Cerebellar nuclear complex (tissue), 1 donor: Measurements from ENCODE around the gene FAM83E.

Experiments
- DNase-seq, 2 experiments: peaks; one replicate each; lab custom pipeline; 2025; lab: John Stamatoyannopoulos, UW

FAM83E gene

GRCh38 chr19:48628486-48629296, 13.8 kb upstream of the FAM83E start:
- DNase-seq, result no peak

- DNase-seq, result no peak
These were observed 13.0 kb upstream of the FAM83E start for GRCh38 chr19:48627865-48628314.

GRCh38 chr19:48627201-48627864, 12.5 kb upstream of the FAM83E start:
- no peak for DNase-seq

- DNase-seq, result no peak
These were observed 11.0 kb upstream of the FAM83E start for GRCh38 chr19:48625891-48626327.

GRCh38 chr19:48624791-48625723, 10.2 kb upstream of the FAM83E start:
- no peak for DNase-seq

GRCh38 chr19:48624067-48624594, 9.3 kb upstream of the FAM83E start:
- peak; percentile 79 to 94 for DNase-seq

- DNase-seq, result no peak
These were observed 8.7 kb upstream of the FAM83E start for GRCh38 chr19:48623556-48624066.

- DNase-seq, result no peak
These were observed 5.1 kb upstream of the FAM83E start for GRCh38 chr19:48619692-48620585.

- peak; percentile 92 to 98 for DNase-seq
These were observed 4.2 kb upstream of the FAM83E start, which contains the start of the genes RPL18 and SPHK2 for GRCh38 chr19:48618916-48619691. RPL18 (minus strand) TSS chr19:48619178; CDS start chr19:48619143, 35 bp downstream. SPHK2 (plus strand) TSS chr19:48619506; CDS start chr19:48620515, 1,009 bp downstream.

GRCh38 chr19:48618278-48618915, 3.5 kb upstream of the FAM83E start:
- no peak for DNase-seq

- DNase-seq, result no peak
These were observed 2.5 kb upstream of the FAM83E start for GRCh38 chr19:48617146-48617937.

- no peak for DNase-seq
These were observed 1.7 kb upstream of the FAM83E start for GRCh38 chr19:48616491-48617056.

GRCh38 chr19:48616041-48616436, 1.2 kb upstream of the FAM83E start:
- DNase-seq, result no peak

- DNase-seq, result no peak
These were observed 560 bp upstream of the FAM83E start for GRCh38 chr19:48615231-48616040.

GRCh38 chr19:48613852-48614435, 932 bp downstream of the FAM83E start:
- DNase-seq, result no peak

- no peak for DNase-seq
These were observed 1.6 kb downstream of the FAM83E start for GRCh38 chr19:48613024-48613851.
